ENCODE results near the gene COPG1. TPM values are rescaled to one million over a fixed set of nuclear protein-coding genes. Genes with fewer than 3 reads are reported as not detected.

Gene COPG1
- total and polyA plus RNA-seq, 4 donors = 49.8 to 177 (median 87.0) TPM

- no peak for TF ChIP-seq EGR1 (IDR thresholded peaks at IDR 0.05; ENCODE audit: low read depth in 2 of 2)
- peak; percentile 89 for TF ChIP-seq REST (IDR thresholded peaks at IDR 0.05)
- TF ChIP-seq TAF1 (conservative IDR thresholded peaks at IDR 0.05) = no peak
- no peak for TF ChIP-seq HNF4G (IDR thresholded peaks at IDR 0.05)
- TF ChIP-seq YY1 (IDR thresholded peaks at IDR 0.05) = peak; percentile 45
- TF ChIP-seq RAD21 (IDR thresholded peaks at IDR 0.05) = peak in 1 of 2 donors; percentile 46
- TF ChIP-seq RXRA (IDR thresholded peaks at IDR 0.05) = no peak
- peak; percentile 20 for TF ChIP-seq CTCF (IDR thresholded peaks at IDR 0.05; ENCODE audit: low read depth, low read length, missing input control)
- no peak for TF ChIP-seq FOXA1 (IDR thresholded peaks at IDR 0.05)
- TF ChIP-seq NR2F2 (IDR thresholded peaks at IDR 0.05) = no peak
- TF ChIP-seq HNF4A (conservative IDR thresholded peaks at IDR 0.05) = no peak
- peak; percentile 71 for TF ChIP-seq SP1 (IDR thresholded peaks at IDR 0.05)
- TF ChIP-seq FOXA2 (IDR thresholded peaks at IDR 0.05) = no peak
- no peak for TF ChIP-seq GABPA (IDR thresholded peaks at IDR 0.05 in 1 of 2, conservative IDR thresholded peaks at IDR 0.05 in 1 of 2)
- TF ChIP-seq ATF3 (IDR thresholded peaks at IDR 0.05) = no peak
- TF ChIP-seq ZBTB33 (IDR thresholded peaks at IDR 0.05) = no peak
- no peak for TF ChIP-seq JUND (IDR thresholded peaks at IDR 0.05)
- no peak for TF ChIP-seq MAX (IDR thresholded peaks at IDR 0.05)
These were observed 67.0 kb downstream of the COPG1 start for GRCh38 chr3:129316248-129317013.

More at GRCh38 chr3:129316248-129317013, 67.0 kb downstream of the COPG1 start:
- peak; percentile 97 for DNase-seq (ENCODE audit: low spot score)
- Histone ChIP-seq H3K27me3 (ENCODE audit: control insufficient read depth in 4 of 4, insufficient read depth in 4 of 4, low read length in 3 of 4) (no peaks in the 10 kb centered on the region), H3K9ac (ENCODE audit: low read depth in 1 of 2, low read length in 2 of 2) (peak overlapping the region in 1 of 2 donors; percentile 66), H3K9me3 (ENCODE audit: control insufficient read depth in 4 of 4, low read length in 3 of 4) (no peaks in the 10 kb centered on the region), H3K4me1 (ENCODE audit: control insufficient read depth in 4 of 4, insufficient read depth in 4 of 4, low read length in 3 of 4) (peaks cover 9 to 22% (median 19%) of the 10 kb centered on the region in 4 donors), H3K27ac (ENCODE audit: low read depth in 1 of 2, low read length in 2 of 2) (peak overlapping the region; percentile 77 to 78), H3K4me3 (ENCODE audit: low read depth in 1 of 3, low read length in 3 of 3) (peak overlapping the region; percentile 69 to 88 (median 76)), H3K36me3 (ENCODE audit: control insufficient read depth in 4 of 4, insufficient read depth in 3 of 4, low read depth in 1 of 4, low read length in 3 of 4) (no peaks in the 10 kb centered on the region)
- WGBS = under 1% methylated on average over 65 of the region's 65 CpGs
